GM23338 (cell line): ENCODE results near the gene CD109. TPM values are rescaled to one million over a fixed set of nuclear protein-coding genes. Genes with fewer than 3 reads are reported as not detected.

ENCODE experiments used
- ATAC-seq: fragments of 200-7000 bp; cut with Tn5 transposase; 3 replicates; pipeline ENCODE4 v1.9.1; 2020
- DNase-seq: peaks from one replicate; pipeline ENCODE4 v3.0.0-alpha.2; 2015; ENCODE audit warnings: low spot score
- H2AFZ ChIP-seq: fragments of 200-600 bp; sonication (generic); 2 replicates; pipeline ENCODE4 v1.8.0; 2016; ENCODE audit warnings: antibody characterized with exemption, mild to moderate bottlenecking, moderate library complexity
- H3F3A ChIP-seq: fragments of 200-600 bp; sonication (generic); replicated peaks from 2 replicates; pipeline ENCODE4 v1.8.0; 2017; ENCODE audit warnings: antibody characterized with exemption, mixed run types, low read depth
- H3K27ac ChIP-seq: fragments of 200-600 bp; sonication (generic); 2 replicates; pipeline ENCODE4 v1.6.1; 2016; ENCODE audit warnings: low read depth
- H3K27me3 ChIP-seq: fragments of 200-600 bp; sonication (generic); 2 replicates; pipeline ENCODE4 v1.8.0; 2016; ENCODE audit warnings: mild to moderate bottlenecking, mixed run types, moderate library complexity; ENCODE audit not compliant: insufficient read depth
- H3K36me3 ChIP-seq: fragments of 200-600 bp; sonication (generic); 2 replicates; pipeline ENCODE4 v1.8.0; 2016; ENCODE audit warnings: mild to moderate bottlenecking; ENCODE audit not compliant: insufficient read depth
- H3K4me1 ChIP-seq: fragments of 200-600 bp; sonication (generic); 2 replicates; pipeline ENCODE4 v1.8.0; 2016; ENCODE audit warnings: mild to moderate bottlenecking, moderate library complexity; ENCODE audit not compliant: insufficient read depth
- H3K4me2 ChIP-seq: fragments of 200-600 bp; sonication (generic); 2 replicates; pipeline ENCODE4 v1.7.1; 2017; ENCODE audit warnings: mixed run types
- H3K4me3 ChIP-seq: fragments of 200-600 bp; sonication (generic); 2 replicates; pipeline ENCODE4 v1.6.1; 2016; ENCODE audit warnings: mixed run types
- H3K79me2 ChIP-seq: fragments of 200-600 bp; sonication (generic); replicated peaks from 2 replicates; pipeline ENCODE4 v1.8.0; 2017; ENCODE audit warnings: mild to moderate bottlenecking; ENCODE audit not compliant: insufficient read depth
- H3K9me2 ChIP-seq: fragments of 200-600 bp; sonication (generic); 2 replicates; pipeline ENCODE4 v1.8.0; 2017; ENCODE audit not compliant: insufficient read depth
- H4K20me1 ChIP-seq: fragments of 200-600 bp; sonication (generic); replicated peaks from 2 replicates; pipeline ENCODE4 v1.8.0; 2017; ENCODE audit warnings: mild to moderate bottlenecking; ENCODE audit not compliant: insufficient read depth
- H3K27ac Mint-ChIP-seq: 2 replicates; pipeline ENCODE4 v1.8.0; 2020; ENCODE audit warnings: inconsistent platforms, mild to moderate bottlenecking, moderate library complexity, mixed read lengths
- H3K27me3 Mint-ChIP-seq: 3 replicates; pipeline ENCODE4 v1.8.0; 2022; ENCODE audit warnings: low read depth, mild to moderate bottlenecking, moderate library complexity, mixed read lengths, inconsistent platforms; ENCODE audit not compliant: insufficient read depth, poor library complexity
- H3K36me3 Mint-ChIP-seq: 3 replicates; pipeline ENCODE4 v1.8.0; 2021; ENCODE audit warnings: low read depth, mild to moderate bottlenecking, inconsistent platforms, moderate library complexity, mixed read lengths
- H3K4me1 Mint-ChIP-seq: 3 replicates; pipeline ENCODE4 v1.8.0; 2020; ENCODE audit warnings: mild to moderate bottlenecking, inconsistent platforms, mixed read lengths
- H3K4me3 Mint-ChIP-seq: 3 replicates; pipeline ENCODE4 v1.8.0; 2021; ENCODE audit warnings: moderate library complexity, mild to moderate bottlenecking, inconsistent platforms, mixed read lengths
- H3K9me3 Mint-ChIP-seq: 3 replicates; pipeline ENCODE4 v1.8.0; 2020; ENCODE audit warnings: moderate library complexity, mild to moderate bottlenecking, inconsistent platforms, mixed read lengths
- CTCF ChIP-seq, 2 experiments: fragments of 200-600 bp in 1 of 2; sonication (generic) in 1 of 2; conservative IDR thresholded peaks; 2 replicates each; pipeline versions ENCODE4 v1.5.1 to v1.6.1; 2016 to 2017; ENCODE audit warnings: antibody characterized with exemption in 2 of 2, low read depth in 2 of 2, mild to moderate bottlenecking in 2 of 2, moderate library complexity in 1 of 2
- ETS1 ChIP-seq: IDR thresholded peaks from 2 replicates; pipeline ENCODE4 v1.6.1; 2016; ENCODE audit warnings: antibody characterized with exemption
- EZH2 ChIP-seq: fragments of 200-600 bp; sonication (generic); IDR thresholded peaks from one replicate; pipeline ENCODE4 v1.8.0; 2017; ENCODE audit warnings: antibody characterized with exemption, mild to moderate bottlenecking, low read depth; ENCODE audit not compliant: unreplicated experiment
- EZH2phosphoT487 ChIP-seq: fragments of 200-600 bp; sonication (generic); IDR thresholded peaks from one replicate; pipeline ENCODE4 v1.8.1; 2018; ENCODE audit warnings: antibody characterized with exemption; ENCODE audit not compliant: unreplicated experiment
- JUNB ChIP-seq: IDR thresholded peaks from one replicate; pipeline ENCODE4 v1.6.1; 2016; ENCODE audit warnings: antibody characterized with exemption; ENCODE audit not compliant: unreplicated experiment
- NANOG ChIP-seq: IDR thresholded peaks from 2 replicates; pipeline ENCODE4 v1.6.1; 2016; ENCODE audit warnings: antibody characterized with exemption, borderline replicate concordance
- POLR2AphosphoS5 ChIP-seq: IDR thresholded peaks from 2 replicates; pipeline ENCODE4 v1.6.1; 2016; ENCODE audit warnings: antibody characterized with exemption, low read depth
- STAT1 ChIP-seq: IDR thresholded peaks from one replicate; pipeline ENCODE4 v1.6.1; 2016; ENCODE audit warnings: antibody characterized with exemption; ENCODE audit not compliant: unreplicated experiment
- ZNF114 ChIP-seq: fragments of 250-450 bp; sonication (Bioruptor Pico); IDR thresholded peaks from 2 replicates; pipeline ENCODE4 v1.5.0; 2020; ENCODE audit warnings: mild to moderate bottlenecking, moderate library complexity
- ZNF331 ChIP-seq: fragments of 250-450 bp; sonication (Bioruptor Pico); IDR thresholded peaks from 2 replicates; pipeline ENCODE4 v1.5.0; 2020; ENCODE audit warnings: low read depth, mild to moderate bottlenecking, moderate library complexity
- polyA plus RNA-seq: library from polyadenylated mRNA; unstranded; fragments of >200 nt; fragmentation: Nextera tagmentation; extraction: Ambion mirVana; gene quantifications from 2 replicates; pipeline ENCODE4 v1.2.1, GENCODE V29; 2016
- total RNA-seq: library from RNA; depleted of rRNA; stranded (reverse); fragments of >200 nt; shearing (Covaris generic); gene quantifications from 2 replicates; pipeline ENCODE4 v1.2.3, GENCODE V29; 2014
- TF ChIP-seq, protein P1 (sequence below): fragments of 250-450 bp; sonication (Bioruptor Pico); IDR thresholded peaks from 2 replicates; pipeline ENCODE4 v1.5.0; 2020; ENCODE audit warnings: mild to moderate bottlenecking, moderate library complexity

Gene CD109
- total and polyA plus RNA-seq, 2 experiments from 2014 or later, result 1.1 to 5.3 TPM

DNA sequence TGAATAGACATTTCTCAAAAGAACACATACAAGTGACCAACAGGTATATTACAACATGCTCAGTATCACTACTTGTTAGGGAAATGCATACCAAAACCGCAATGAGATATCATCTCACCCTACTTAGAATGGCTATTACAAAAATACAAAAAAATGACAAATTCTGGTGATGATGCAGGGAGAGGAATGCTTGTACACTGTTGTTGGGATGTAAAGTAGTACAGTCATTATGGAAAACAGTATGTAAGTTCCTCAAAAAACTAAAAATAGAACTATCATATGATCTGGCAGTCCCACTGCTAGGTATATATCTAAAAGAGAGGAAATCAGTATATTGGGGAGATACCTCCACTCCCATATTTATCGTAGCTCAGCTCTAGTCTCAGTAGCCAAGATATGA is 31.3 kb upstream of the CD109 start (continued):
- TF ChIP-seq ETS1 (no peak), ZNF331 (no peak), EZH2phosphoT487 (no peak), EZH2 (no peak), NANOG (no peak), JUNB (no peak)

DNA sequence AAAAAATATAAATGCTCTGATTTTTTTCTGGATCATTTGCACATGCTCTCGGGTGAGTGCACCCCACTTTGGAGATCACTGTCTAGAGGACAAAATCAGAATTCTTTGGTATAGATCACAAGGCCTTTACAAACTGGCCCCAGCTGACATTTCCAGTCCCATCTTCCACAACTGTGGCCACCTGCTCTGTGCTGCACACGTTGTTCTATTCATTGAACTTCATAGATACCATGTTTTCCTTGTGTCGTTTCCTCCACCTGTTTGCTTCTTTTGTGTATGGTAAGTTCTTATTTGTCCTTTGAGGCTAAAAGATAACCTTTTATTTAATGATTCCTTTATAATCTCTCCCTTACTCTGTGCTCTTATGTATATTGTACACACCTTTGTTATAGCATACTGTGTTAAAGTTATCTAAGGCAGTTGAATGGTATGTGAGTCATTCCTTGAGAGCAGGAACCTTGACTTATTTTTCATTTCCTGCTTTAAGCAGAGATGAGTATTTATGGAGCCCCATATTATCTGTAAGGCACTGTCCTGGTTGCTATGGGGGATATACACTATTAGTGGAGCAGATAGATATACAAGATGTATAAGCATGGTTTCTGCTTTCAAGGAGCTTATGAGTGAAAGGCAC is 30.2 kb upstream of the CD109 start:
- no peaks in the 10 kb centered on the region for H3K27me3 ChIP-seq
- no peaks in the 10 kb centered on the region for H3K79me2 ChIP-seq
- H4K20me1 ChIP-seq, result no peaks in the 10 kb centered on the region
- H3K4me3 Mint-ChIP-seq, result no peak overlapping the region
- H3K27ac Mint-ChIP-seq, result no peak overlapping the region
- H3K4me2 ChIP-seq, result no peak overlapping the region
- H3K9me2 ChIP-seq, result no peaks in the 10 kb centered on the region
- no peak overlapping the region for H2AFZ ChIP-seq
- no peak overlapping the region for H3K4me3 ChIP-seq
- no peaks in the 10 kb centered on the region for H3K27me3 Mint-ChIP-seq
- no peaks in the 10 kb centered on the region for H3K4me1 ChIP-seq
- H3K9me3 Mint-ChIP-seq, result peaks cover 5% of the 10 kb centered on the region; the same call in 1 of the 3 replicates
- no peak for ATAC-seq
- no peaks in the 10 kb centered on the region for H3K4me1 Mint-ChIP-seq
- H3K27ac ChIP-seq, result no peak overlapping the region
- DNase-seq, result no peak
- peaks cover 4% of the 10 kb centered on the region; the same call in 1 of the 3 replicates for H3K36me3 Mint-ChIP-seq
- no peaks in the 10 kb centered on the region for H3K36me3 ChIP-seq
- no peaks in the 10 kb centered on the region for H3F3A ChIP-seq
- TF ChIP-seq EZH2phosphoT487 (no peak), POLR2AphosphoS5 (no peak), CTCF (conservative IDR thresholded peaks at IDR 0.05; ENCODE audit: low read depth in 2 of 2) (no peak), ETS1 (no peak), ZNF114 (CRISPR knock-in tag) (no peak), STAT1 (no peak)
- TF ChIP-seq, protein P1, sequence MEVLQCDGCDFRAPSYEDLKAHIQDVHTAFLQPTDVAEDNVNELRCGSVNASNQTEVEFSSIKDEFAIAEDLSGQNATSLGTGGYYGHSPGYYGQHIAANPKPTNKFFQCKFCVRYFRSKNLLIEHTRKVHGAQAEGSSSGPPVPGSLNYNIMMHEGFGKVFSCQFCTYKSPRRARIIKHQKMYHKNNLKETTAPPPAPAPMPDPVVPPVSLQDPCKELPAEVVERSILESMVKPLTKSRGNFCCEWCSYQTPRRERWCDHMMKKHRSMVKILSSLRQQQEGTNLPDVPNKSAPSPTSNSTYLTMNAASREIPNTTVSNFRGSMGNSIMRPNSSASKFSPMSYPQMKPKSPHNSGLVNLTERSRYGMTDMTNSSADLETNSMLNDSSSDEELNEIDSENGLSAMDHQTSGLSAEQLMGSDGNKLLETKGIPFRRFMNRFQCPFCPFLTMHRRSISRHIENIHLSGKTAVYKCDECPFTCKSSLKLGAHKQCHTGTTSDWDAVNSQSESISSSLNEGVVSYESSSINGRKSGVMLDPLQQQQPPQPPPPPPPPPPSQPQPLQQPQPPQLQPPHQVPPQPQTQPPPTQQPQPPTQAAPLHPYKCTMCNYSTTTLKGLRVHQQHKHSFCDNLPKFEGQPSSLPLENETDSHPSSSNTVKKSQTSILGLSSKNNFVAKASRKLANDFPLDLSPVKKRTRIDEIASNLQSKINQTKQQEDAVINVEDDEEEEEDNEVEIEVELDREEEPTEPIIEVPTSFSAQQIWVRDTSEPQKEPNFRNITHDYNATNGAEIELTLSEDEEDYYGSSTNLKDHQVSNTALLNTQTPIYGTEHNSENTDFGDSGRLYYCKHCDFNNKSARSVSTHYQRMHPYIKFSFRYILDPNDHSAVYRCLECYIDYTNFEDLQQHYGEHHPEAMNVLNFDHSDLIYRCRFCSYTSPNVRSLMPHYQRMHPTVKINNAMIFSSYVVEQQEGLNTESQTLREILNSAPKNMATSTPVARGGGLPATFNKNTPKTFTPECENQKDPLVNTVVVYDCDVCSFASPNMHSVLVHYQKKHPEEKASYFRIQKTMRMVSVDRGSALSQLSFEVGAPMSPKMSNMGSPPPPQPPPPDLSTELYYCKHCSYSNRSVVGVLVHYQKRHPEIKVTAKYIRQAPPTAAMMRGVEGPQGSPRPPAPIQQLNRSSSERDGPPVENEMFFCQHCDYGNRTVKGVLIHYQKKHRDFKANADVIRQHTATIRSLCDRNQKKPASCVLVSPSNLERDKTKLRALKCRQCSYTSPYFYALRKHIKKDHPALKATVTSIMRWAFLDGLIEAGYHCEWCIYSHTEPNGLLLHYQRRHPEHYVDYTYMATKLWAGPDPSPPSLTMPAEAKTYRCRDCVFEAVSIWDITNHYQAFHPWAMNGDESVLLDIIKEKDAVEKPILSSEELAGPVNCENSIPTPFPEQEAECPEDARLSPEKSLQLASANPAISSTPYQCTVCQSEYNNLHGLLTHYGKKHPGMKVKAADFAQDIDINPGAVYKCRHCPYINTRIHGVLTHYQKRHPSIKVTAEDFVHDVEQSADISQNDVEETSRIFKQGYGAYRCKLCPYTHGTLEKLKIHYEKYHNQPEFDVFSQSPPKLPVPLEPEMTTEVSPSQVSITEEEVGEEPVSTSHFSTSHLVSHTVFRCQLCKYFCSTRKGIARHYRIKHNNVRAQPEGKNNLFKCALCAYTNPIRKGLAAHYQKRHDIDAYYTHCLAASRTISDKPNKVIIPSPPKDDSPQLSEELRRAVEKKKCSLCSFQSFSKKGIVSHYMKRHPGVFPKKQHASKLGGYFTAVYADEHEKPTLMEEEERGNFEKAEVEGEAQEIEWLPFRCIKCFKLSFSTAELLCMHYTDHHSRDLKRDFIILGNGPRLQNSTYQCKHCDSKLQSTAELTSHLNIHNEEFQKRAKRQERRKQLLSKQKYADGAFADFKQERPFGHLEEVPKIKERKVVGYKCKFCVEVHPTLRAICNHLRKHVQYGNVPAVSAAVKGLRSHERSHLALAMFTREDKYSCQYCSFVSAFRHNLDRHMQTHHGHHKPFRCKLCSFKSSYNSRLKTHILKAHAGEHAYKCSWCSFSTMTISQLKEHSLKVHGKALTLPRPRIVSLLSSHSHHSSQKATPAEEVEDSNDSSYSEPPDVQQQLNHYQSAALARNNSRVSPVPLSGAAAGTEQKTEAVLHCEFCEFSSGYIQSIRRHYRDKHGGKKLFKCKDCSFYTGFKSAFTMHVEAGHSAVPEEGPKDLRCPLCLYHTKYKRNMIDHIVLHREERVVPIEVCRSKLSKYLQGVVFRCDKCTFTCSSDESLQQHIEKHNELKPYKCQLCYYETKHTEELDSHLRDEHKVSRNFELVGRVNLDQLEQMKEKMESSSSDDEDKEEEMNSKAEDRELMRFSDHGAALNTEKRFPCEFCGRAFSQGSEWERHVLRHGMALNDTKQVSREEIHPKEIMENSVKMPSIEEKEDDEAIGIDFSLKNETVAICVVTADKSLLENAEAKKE, result no peak
